Measurements from ENCODE around the gene NID1. TPM values are rescaled to one million over a fixed set of nuclear protein-coding genes. Genes with fewer than 3 reads are reported as not detected.
A peak's percentile ranks its signal among the peaks of the same experiment; 100 is the strongest.

Gene NID1
- total and polyA plus RNA-seq, 9 of the 15 experiments (the other 6 are each of a cell fraction or from before 2014, with no cell fraction given): 0.22 TPM; not detected in 8

GRCh38 chr1:236027104-236027503 lies 37.8 kb downstream of the NID1 start (continued):
- TF ChIP-seq ESRRA (IDR thresholded peaks at IDR 0.05; ENCODE audit: borderline replicate concordance, low read depth): no peak
- no peak for TF ChIP-seq SMARCE1 (IDR thresholded peaks at IDR 0.05)
- no peak for TF ChIP-seq HNRNPL (IDR thresholded peaks at IDR 0.05; ENCODE audit: low read depth, low read length)
- TF ChIP-seq POLR2B (IDR thresholded peaks at IDR 0.05; ENCODE audit: low read depth, partially characterized antibody): no peak
- TF ChIP-seq NCOA2 (IDR thresholded peaks at IDR 0.05; ENCODE audit: partially characterized antibody in 2 of 2): no peak

- Histone ChIP-seq H2AFZ (ENCODE audit: low read depth, low read length) (no peak overlapping the region), H3K27me3 (ENCODE audit: control insufficient read depth in 2 of 2, insufficient read depth in 2 of 2, low read length in 2 of 2) (peaks cover 40 to 63% of the 10 kb centered on the region in 2 experiments), H3K9me1 (ENCODE audit: control insufficient read depth, insufficient read depth, low read length) (no peaks in the 10 kb centered on the region), H3K79me2 (ENCODE audit: control insufficient read depth, insufficient read depth, low read length) (no peaks in the 10 kb centered on the region), H3K36me3 (ENCODE audit: control insufficient read depth, insufficient read depth, low read length) (no peaks in the 10 kb centered on the region), H3K27ac (ENCODE audit: extremely low read depth, low read depth, low read length) (no peak overlapping the region), H3K9me3 (replicated peaks; ENCODE audit: control insufficient read depth, insufficient read depth, low read depth, low read length) (no peaks in the 10 kb centered on the region), H3K4me3 (no peak overlapping the region), H3K4me2 (ENCODE audit: insufficient read depth, low read length) (no peak overlapping the region), H3K4me1 (replicated peaks in 1 of 2; ENCODE audit: control insufficient read depth in 2 of 2, insufficient read depth in 2 of 2, low read length in 2 of 2) (no peaks in the 10 kb centered on the region), H4K20me1 (replicated peaks; ENCODE audit: control insufficient read depth, insufficient read depth, low read length) (0 out of 2 replicates have a peak, but pooled peaks cover 5% of the 10 kb centered on the region), H3K9ac (ENCODE audit: insufficient read depth in 1 of 2, low read depth in 2 of 2, low read length in 2 of 2) (no peak overlapping the region)
- intact Hi-C loops (cut with micrococcal nuclease): no loop called here
- no peak for FAIRE-seq
- in situ Hi-C loops (cut with MboI): no loop called here
- BruUV-seq (replicated peaks): no TSS peak
- no peak for DNase-seq (ENCODE audit: extremely low read depth in 1 of 4, low spot score in 3 of 4)
- ATAC-seq: peak; percentile 19; the same call in 1 of the 3 replicates
- CTCF ChIA-PET (ENCODE audit: low intra/inter-chr PET ratio): no interaction called here
- TF ChIP-seq RBM25 (IDR thresholded peaks at IDR 0.05; ENCODE audit: low read depth, low read length, severe bottlenecking): no peak
- no peak for TF ChIP-seq SRSF1 (IDR thresholded peaks at IDR 0.05; ENCODE audit: low read depth, low read length)
- TF ChIP-seq RBM14 (IDR thresholded peaks at IDR 0.05; ENCODE audit: borderline replicate concordance, insufficient read depth, low read depth, low read length): no peak
- no peak for TF ChIP-seq ZNF165 (CRISPR knock-in tag; IDR thresholded peaks at IDR 0.05; ENCODE audit: borderline replicate concordance)
- POLR2A ChIA-PET: interaction anchor here (1.7 kb wide), 1 partner anchor 8 kb away, joined by 5 read pairs; no protein-coding TSS in a partner anchor
- 2% methylated on average over 14 of the region's 14 CpGs for WGBS (ENCODE audit: insufficient coverage, low coverage, missing lambda C conversion rate)
These were observed 39.1 kb downstream of the NID1 start for GRCh38 chr1:236025836-236026235.

Measured in K562 (cell line).